WTC11 (cell line): ENCODE measurements around the gene IL6ST. TPM values are rescaled to one million over a fixed set of nuclear protein-coding genes. Genes with fewer than 3 reads are reported as not detected.

Source experiments
- total RNA-seq: library from RNA; stranded (reverse); gene quantifications from 3 replicates; pipeline ENCODE4 v1.2.3, GENCODE V29; 2021

IL6ST gene
- total RNA-seq, 1 experiment from 2014 or later, result 8.4 TPM

Other genes with a start within 250 kb of the IL6ST start
- gene IL31RA, start 143.6 kb downstream of the IL6ST start, total RNA-seq, result 0.18 TPM in 1 of 3 replicates, not detected in the others
- gene ANKRD55, start 238.4 kb upstream of the IL6ST start, total RNA-seq, result not detected in 3 replicates